ENCODE measurements around the gene EIPR1.

GRCh38 chr2:3144856-3145255 lies 232.8 kb downstream of the EIPR1 start:
- TF ChIP-seq CTCF (conservative IDR thresholded peaks at IDR 0.05 in 1 of 2, IDR thresholded peaks at IDR 0.05 in 1 of 2; ENCODE audit: low read depth in 1 of 2, low read length in 2 of 2), result no peak
- TF ChIP-seq EZH2 (IDR thresholded peaks at IDR 0.05; ENCODE audit: low read length, missing control alignments), result no peak
